ENCODE data around the gene EML4. TPM values are rescaled to one million over a fixed set of nuclear protein-coding genes. Genes with fewer than 3 reads are reported as not detected.

EML4 gene
- total and polyA plus RNA-seq, 2 donors from 2014 or later: 13.0 to 53.6 TPM

GRCh38 chr2:42337356-42337820 is 168.2 kb downstream of the EML4 start:
- H3K27ac ChIP-seq (ENCODE audit: low read depth in 2 of 2, low read length in 2 of 2): no peak overlapping the region
- no peak for TF ChIP-seq CTCF (IDR thresholded peaks at IDR 0.05; ENCODE audit: borderline replicate concordance, extremely low read depth, insufficient read depth)
- H3K36me3 ChIP-seq (ENCODE audit: control insufficient read depth in 2 of 3, insufficient read depth in 3 of 3, low read length in 3 of 3): peaks cover 6 to 10% (median 9%) of the 10 kb centered on the region in 3 donors
- H3K9me3 ChIP-seq (ENCODE audit: control insufficient read depth in 2 of 3, insufficient read depth in 1 of 3, low read length in 3 of 3): no peaks in the 10 kb centered on the region
- no peak for FAIRE-seq
- H3K4me3 ChIP-seq (ENCODE audit: low read length in 3 of 3): no peak overlapping the region
- H3K9ac ChIP-seq (ENCODE audit: low read length in 3 of 3): no peak overlapping the region
- no peaks in the 10 kb centered on the region for H3K27me3 ChIP-seq (ENCODE audit: control insufficient read depth, insufficient read depth, low read length)
- H3K4me1 ChIP-seq (ENCODE audit: control insufficient read depth in 2 of 3, insufficient read depth in 2 of 3, low read depth in 1 of 3, low read length in 3 of 3): peaks cover 0 to 14% (median 7%) of the 10 kb centered on the region in 3 donors
- intact Hi-C loops (cut with DNase I): no loop called here
- no peak for DNase-seq

- Histone ChIP-seq H3K27ac (ENCODE audit: low read depth in 2 of 2, low read length in 2 of 2) (no peak overlapping the region), H3K4me1 (ENCODE audit: control insufficient read depth in 2 of 3, insufficient read depth in 2 of 3, low read depth in 1 of 3, low read length in 3 of 3) (peaks cover 0 to 20% (median 13%) of the 10 kb centered on the region in 3 donors), H3K27me3 (ENCODE audit: control insufficient read depth, insufficient read depth, low read length) (no peaks in the 10 kb centered on the region), H3K36me3 (ENCODE audit: control insufficient read depth in 2 of 3, insufficient read depth in 3 of 3, low read length in 3 of 3) (peaks cover 2 to 10% (median 9%) of the 10 kb centered on the region in 3 donors), H3K4me3 (ENCODE audit: low read length in 3 of 3) (no peak overlapping the region), H3K9me3 (ENCODE audit: control insufficient read depth in 2 of 3, insufficient read depth in 1 of 3, low read length in 3 of 3) (no peaks in the 10 kb centered on the region), H3K9ac (ENCODE audit: low read length in 3 of 3) (no peak overlapping the region)
- FAIRE-seq: no peak
- TF ChIP-seq CTCF (IDR thresholded peaks at IDR 0.05; ENCODE audit: borderline replicate concordance, extremely low read depth, insufficient read depth): no peak
- intact Hi-C loops (cut with DNase I): no loop called here
- no peak for DNase-seq
Observed at GRCh38 chr2:42337846-42338566, 168.9 kb downstream of the EML4 start.

GRCh38 chr2:42338567-42339190 is 169.5 kb downstream of the EML4 start:
- Histone ChIP-seq H3K4me3 (ENCODE audit: low read length in 3 of 3) (no peak overlapping the region), H3K36me3 (ENCODE audit: control insufficient read depth in 2 of 3, insufficient read depth in 3 of 3, low read length in 3 of 3) (peaks cover 2 to 7% (median 2%) of the 10 kb centered on the region in 3 donors), H3K4me1 (ENCODE audit: control insufficient read depth in 2 of 3, insufficient read depth in 2 of 3, low read depth in 1 of 3, low read length in 3 of 3) (peaks cover 0 to 22% (median 14%) of the 10 kb centered on the region in 3 donors), H3K27ac (ENCODE audit: low read depth in 2 of 2, low read length in 2 of 2) (no peak overlapping the region), H3K27me3 (ENCODE audit: control insufficient read depth, insufficient read depth, low read length) (no peaks in the 10 kb centered on the region), H3K9ac (ENCODE audit: low read length in 3 of 3) (no peak overlapping the region), H3K9me3 (ENCODE audit: control insufficient read depth in 2 of 3, insufficient read depth in 1 of 3, low read length in 3 of 3) (no peaks in the 10 kb centered on the region)
- intact Hi-C loops (cut with DNase I): no loop called here
- FAIRE-seq: no peak
- no peak for TF ChIP-seq CTCF (IDR thresholded peaks at IDR 0.05; ENCODE audit: borderline replicate concordance, extremely low read depth, insufficient read depth)
- no peak for DNase-seq
